NOMO-1 treated with DMSO at 0.1 percent for 48 hours (cell line): ENCODE measurements around the gene MRPS10.

ENCODE experiments used
- DNase-seq: peaks from one replicate; lab custom pipeline; 2025; ENCODE audit not compliant: unreplicated experiment; lab: John Stamatoyannopoulos, UW

Gene MRPS10

GRCh38 chr6:42217519-42218367 lies at the start of gene MRPS10:
TSS of gene MRPS10 (minus strand) at chr6:42217861. CDS start at chr6:42217849, 12 bp downstream.
- DNase-seq = peak; percentile 96

- no peak for DNase-seq
Observed at GRCh38 chr6:42266538-42266937, 48.9 kb upstream of the MRPS10 start.

DNA sequence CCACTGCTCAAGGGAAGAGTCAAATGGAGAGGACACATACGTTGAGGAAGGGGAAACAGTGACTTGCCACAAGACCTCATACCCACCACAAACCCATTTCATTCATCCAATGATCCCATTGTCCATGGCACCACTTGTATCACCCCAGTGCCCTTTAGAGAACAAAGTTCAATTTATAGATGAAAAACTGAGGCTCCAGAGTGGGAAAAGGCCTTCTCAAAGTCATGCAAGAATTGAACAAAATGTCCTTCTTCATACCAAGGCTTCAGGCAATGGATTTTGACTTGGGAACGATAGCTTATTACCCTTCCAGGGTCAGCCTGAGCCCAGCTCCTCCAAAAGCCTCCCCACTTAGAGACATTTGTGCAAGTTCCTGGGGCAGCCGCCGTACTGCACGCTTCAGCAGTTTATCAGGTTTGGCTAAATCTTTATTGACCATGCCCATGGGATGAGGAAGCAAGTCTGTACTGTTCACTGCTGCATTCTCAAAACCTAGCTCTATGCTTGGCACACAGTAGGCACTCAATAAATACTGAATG lies 47.3 kb upstream of the MRPS10 start:
- DNase-seq = no peak

GRCh38 chr6:42264162-42264851 lies 46.6 kb upstream of the MRPS10 start:
- no peak for DNase-seq

GRCh38 chr6:42263165-42263728 lies 45.6 kb upstream of the MRPS10 start:
- DNase-seq = no peak

DNA sequence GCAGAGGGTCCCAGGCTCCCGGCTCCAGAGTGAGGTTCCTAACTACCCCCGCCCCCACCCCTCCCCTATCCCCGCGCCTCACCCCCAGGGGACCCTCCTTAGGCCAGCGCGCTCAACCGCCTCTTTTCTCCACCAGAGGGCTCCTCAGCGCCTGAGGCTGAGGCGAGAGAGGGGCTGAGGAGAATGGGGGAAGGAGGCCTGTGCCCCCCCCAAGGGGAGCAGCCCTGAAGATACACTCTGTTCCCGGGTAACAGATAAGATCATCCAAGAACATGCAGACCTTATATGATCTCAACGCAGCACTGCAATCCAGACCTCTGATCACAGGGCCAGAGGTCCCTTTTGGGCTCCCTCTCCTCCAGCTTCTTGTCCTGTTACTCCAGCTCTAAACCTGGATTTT lies 43.3 kb upstream of the MRPS10 start:
- DNase-seq = no peak

GRCh38 chr6:42260396-42260888 lies 42.8 kb upstream of the MRPS10 start:
- no peak for DNase-seq

GRCh38 chr6:42259841-42260395 lies 42.3 kb upstream of the MRPS10 start:
- DNase-seq = no peak

- no peak for DNase-seq
Observed at GRCh38 chr6:42259286-42259685, 41.6 kb upstream of the MRPS10 start.

GRCh38 chr6:42257614-42258013 lies 40.0 kb upstream of the MRPS10 start:
- no peak for DNase-seq

DNA sequence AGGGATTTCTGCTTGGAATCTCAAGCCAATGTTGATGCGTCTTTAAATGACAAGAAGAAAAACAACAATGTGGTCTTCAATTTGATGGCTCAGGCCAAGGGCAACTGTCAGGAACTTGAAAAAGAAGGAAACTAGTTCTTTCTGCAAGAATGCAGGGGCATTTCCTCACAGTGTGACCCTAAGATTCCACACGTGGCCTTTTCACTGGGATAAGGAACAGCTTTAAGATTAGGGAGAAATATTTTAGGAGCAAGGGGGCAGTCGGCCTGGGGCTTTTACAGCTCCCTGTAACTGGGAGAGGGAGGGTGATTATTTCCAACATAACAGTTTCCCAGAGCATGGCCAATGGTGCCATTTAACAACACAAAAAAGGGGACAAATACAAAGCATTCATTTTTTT lies 39.4 kb upstream of the MRPS10 start:
- DNase-seq = no peak

DNA sequence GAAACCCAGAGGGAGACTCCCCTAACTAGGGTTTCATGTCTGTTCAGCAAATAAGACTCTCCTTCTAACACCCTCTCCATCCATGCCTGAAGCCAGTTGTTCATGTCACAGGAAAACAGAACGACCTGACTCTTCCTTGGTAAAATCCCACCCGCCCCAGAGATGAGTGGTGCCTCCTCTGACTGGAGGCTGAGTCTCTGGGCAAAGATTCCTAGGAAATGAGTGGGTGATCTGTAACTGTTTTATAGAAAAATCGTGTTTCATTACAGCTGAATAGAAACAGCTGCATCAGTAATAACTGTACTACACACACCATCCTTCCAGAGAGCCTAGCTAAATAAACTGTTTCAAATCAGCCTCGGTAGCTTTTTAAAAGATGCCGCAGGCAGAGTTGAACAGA lies 37.4 kb upstream of the MRPS10 start:
- DNase-seq = no peak

GRCh38 chr6:42254505-42254904 lies 36.8 kb upstream of the MRPS10 start:
- no peak for DNase-seq

GRCh38 chr6:42251911-42252637 lies 34.4 kb upstream of the MRPS10 start:
- no peak for DNase-seq

GRCh38 chr6:42251500-42251899 lies 33.8 kb upstream of the MRPS10 start:
- DNase-seq = no peak

DNA sequence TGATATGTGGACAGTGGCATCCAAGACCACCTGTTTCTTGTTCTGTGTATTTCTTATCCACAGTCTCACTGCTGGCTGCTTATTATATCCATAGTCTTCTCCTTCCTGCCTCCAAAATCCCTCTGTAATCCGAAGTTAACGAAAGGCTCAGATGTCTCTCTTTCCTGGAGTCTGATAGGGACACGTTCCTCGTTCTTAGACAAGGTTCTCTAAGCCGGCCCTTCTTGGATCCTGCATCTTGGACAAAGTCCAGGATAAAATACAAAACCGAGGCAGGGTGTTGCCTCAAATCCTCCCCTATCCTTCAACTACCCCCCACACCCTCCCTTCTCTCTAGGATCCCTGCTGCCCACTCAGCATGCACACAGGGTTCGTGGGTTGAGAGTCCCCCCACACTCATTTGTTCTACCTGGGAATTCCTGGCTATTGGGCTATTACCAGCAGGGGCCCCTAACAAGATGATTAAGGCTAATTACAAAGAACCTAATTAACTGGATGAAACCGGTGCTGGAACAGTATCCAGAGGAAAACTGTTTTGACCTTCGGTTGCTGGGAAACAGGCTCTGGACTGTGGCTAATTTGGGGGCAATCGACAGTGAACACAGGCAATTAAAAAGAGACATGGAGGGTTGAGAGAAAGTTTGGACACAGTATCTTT lies 32.7 kb upstream of the MRPS10 start:
- DNase-seq = no peak

DNA sequence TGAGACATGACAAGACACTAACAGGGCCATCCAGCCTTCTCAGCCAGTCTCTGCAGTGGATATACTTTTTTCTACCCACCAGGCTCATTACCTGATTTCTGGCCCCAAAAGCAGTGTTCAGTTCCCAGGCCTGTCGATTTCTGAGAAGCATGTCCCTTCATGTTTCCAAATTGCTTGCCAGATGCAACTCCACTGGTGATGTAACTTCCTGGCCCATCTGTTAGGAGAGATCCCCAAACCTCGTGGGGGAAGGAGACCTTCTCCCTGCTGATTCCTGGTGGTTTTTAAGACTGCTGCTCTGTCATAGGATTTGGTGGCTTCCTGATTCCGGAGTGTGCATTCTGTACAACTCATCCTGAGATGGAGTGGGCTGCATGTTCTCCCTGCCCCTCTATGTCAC lies 31.6 kb upstream of the MRPS10 start:
- DNase-seq = no peak

DNA sequence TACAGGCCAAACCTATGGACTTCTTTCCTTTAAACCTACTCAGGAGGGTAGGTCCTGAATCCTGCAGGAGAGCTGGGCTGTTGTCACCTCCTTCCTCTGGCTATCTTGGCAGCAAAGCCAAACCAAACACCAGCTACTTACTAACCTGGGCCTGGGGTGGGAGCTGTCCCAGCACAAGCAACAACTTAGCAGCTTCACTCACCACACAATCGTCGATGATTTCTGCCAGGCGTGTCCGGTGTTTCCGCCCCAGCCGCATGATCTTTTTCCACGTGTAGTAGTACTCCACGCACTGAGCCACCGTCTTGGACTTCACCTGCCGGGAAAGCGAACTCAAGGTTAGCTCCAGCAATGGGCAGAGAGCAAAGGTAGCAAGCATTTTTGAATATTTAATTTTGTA lies 25.4 kb upstream of the MRPS10 start:
- DNase-seq = no peak

DNA sequence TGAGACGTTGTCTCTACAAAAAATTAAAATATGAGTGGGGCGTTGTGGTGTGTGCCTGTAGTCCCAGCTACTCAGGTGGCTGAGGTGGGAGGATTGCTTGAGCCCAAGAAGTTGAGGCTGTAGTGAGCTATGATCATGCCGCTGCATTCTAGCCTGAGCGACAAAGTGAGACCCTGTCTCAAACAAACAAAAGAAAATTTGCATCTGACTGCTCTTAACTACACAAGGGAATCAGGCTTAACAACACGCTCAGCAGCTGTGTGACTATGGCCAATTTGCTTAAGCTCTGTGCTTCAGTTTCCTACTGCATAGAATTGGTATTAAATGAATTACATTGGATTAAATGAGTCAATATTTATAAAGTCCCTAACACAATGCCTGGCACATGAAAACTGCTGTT lies 24.3 kb upstream of the MRPS10 start:
- no peak for DNase-seq

DNA sequence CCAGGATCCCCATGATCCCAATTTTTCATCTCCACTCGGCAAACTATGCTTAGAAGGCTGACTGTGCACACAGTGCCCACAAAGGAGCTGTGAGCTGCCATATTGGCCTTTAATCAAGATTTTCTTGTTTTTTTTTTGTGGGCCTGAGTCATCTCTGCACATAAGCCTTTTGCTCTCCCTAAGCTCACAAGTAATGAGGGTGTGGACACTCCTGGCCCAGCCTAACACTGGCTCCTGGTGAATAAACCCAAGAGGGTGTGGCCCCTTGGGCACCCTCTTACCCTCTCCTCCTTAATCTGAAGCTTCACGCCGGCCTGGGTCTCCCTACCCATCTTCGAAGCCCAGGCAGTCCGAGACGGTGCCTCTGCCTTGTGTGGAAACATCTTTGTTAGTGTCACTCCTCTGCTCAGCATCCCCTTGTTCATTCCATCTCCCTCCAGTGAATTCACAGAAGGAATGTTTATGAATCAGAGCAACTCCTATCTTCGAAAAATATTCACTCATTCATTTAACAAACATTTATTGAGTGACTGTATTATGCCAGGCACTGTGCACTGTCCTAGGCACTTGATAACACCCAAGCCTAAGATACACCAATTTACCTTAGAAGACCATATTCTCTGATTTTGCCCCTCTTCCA lies 22.2 kb upstream of the MRPS10 start:
- DNase-seq = no peak
